Dermis microvascular lymphatic vessel endothelial cell (primary cell): ENCODE data around the gene WDR35. TPM values are rescaled to one million over a fixed set of nuclear protein-coding genes. Genes with fewer than 3 reads are reported as not detected.
"Not testable (repeated sequence)": the region's sequence is repeated elsewhere in the genome, so short reads cannot be mapped to it uniquely, and the experiment has no call there.

Source experiments
- DNase-seq, 2 donors: peaks; one replicate each; pipeline versions ENCODE4 v3.0.0 to v3.0.0-alpha.2; 2010; ENCODE audit warnings: low read depth in 2 of 2
- total RNA-seq: library from RNA; depleted of rRNA; stranded (reverse); fragments of >200 nt; gene quantifications from 2 replicates; pipeline ENCODE4 v1.2.1, GENCODE V29; 2014

The WDR35 gene
- total RNA-seq, 1 donor from 2014 or later: 5.0 TPM

GRCh38 chr2:19894134-19894792 is 95.6 kb downstream of the WDR35 start:
- DNase-seq: no peak

GRCh38 chr2:19893520-19894133 is 96.3 kb downstream of the WDR35 start:
- DNase-seq: no peak

- peak in 1 of 2 donors; percentile 29 for DNase-seq
Observed at GRCh38 chr2:19891971-19892370, 97.9 kb downstream of the WDR35 start.

GRCh38 chr2:19890104-19890503 is 99.8 kb downstream of the WDR35 start:
- DNase-seq: no peak

GRCh38 chr2:19888831-19889230 is 101.1 kb downstream of the WDR35 start:
- DNase-seq: no peak

GRCh38 chr2:19887510-19887909 is 102.4 kb downstream of the WDR35 start:
- DNase-seq: no peak

GRCh38 chr2:19886261-19886660 is 103.6 kb downstream of the WDR35 start:
- no peak for DNase-seq

- DNase-seq: no peak
Observed at GRCh38 chr2:19885791-19886190, 104.1 kb downstream of the WDR35 start.

GRCh38 chr2:19883971-19884720 is 105.8 kb downstream of the WDR35 start:
- DNase-seq: no peak

- no peak for DNase-seq
Observed at GRCh38 chr2:19883486-19883885, 106.4 kb downstream of the WDR35 start.

- no peak for DNase-seq
Observed at GRCh38 chr2:19882286-19882685, 107.6 kb downstream of the WDR35 start.

GRCh38 chr2:19881908-19882265 is 108.0 kb downstream of the WDR35 start:
- no peak for DNase-seq

GRCh38 chr2:19881221-19881907 is 108.5 kb downstream of the WDR35 start:
- no peak for DNase-seq

GRCh38 chr2:19880191-19880590 is 109.7 kb downstream of the WDR35 start:
- not testable (repeated sequence) for DNase-seq

- DNase-seq: no peak
Observed at GRCh38 chr2:19879120-19879519, 110.8 kb downstream of the WDR35 start.

- no peak for DNase-seq
Observed at GRCh38 chr2:19878268-19879046, 111.4 kb downstream of the WDR35 start.

- DNase-seq: no peak
Observed at GRCh38 chr2:19876751-19877150, 113.2 kb downstream of the WDR35 start.

GRCh38 chr2:19875280-19875679 is 114.6 kb downstream of the WDR35 start:
- no peak for DNase-seq

- DNase-seq: no peak
Observed at GRCh38 chr2:19874726-19875125, 115.2 kb downstream of the WDR35 start.

- DNase-seq: no peak
Observed at GRCh38 chr2:19873014-19873413, 116.9 kb downstream of the WDR35 start.

- no peak for DNase-seq
Observed at GRCh38 chr2:19872302-19872701, 117.6 kb downstream of the WDR35 start.
